SKM-1 treated with dmso at 0.1 percent for 144 hours (cell line): ENCODE data around the gene TIE1.

ENCODE experiments used
- DNase-seq: peaks from one replicate; lab custom pipeline; 2025; ENCODE audit not compliant: unreplicated experiment; lab: John Stamatoyannopoulos, UW

Gene TIE1

DNA sequence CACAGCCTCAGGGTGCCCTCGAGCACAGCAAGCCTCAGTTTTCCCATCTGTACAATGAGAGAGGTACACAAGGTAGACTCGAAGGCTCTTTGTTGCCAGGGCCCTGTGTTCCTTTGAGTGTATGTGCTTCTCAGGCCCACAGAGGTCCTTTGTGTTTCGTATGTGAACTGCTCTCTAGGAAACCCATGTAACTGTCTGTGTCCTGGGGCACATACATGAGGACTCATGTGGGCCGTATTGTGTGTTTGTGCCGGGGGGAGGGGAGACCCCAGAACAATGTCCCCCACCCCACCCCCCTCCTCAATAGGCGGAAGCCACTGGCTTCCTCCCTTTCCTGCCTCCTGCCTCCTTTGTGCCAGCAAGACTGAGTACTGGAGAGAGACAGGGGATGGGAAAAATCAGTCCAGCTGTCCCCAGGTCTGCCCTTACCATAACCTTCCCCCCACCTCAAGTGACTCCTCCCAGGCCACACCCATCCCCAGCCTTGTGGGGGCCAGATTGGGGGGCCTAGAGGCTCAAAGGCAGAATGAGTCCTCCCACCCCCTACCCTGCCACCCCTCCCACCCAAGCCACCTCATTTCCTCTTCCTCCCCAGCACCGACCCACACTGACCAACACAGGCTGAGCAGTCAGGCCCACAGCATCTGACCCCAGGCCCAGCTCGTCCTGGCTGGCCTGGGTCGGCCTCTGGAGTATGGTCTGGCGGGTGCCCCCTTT is at the start of gene TIE1:
Gene TIE1, plus strand, starts transcription at position 605 of the 717 bp plus-strand sequence. Its CDS starts 90 bp downstream, at position 695.
- no peak for DNase-seq

DNA sequence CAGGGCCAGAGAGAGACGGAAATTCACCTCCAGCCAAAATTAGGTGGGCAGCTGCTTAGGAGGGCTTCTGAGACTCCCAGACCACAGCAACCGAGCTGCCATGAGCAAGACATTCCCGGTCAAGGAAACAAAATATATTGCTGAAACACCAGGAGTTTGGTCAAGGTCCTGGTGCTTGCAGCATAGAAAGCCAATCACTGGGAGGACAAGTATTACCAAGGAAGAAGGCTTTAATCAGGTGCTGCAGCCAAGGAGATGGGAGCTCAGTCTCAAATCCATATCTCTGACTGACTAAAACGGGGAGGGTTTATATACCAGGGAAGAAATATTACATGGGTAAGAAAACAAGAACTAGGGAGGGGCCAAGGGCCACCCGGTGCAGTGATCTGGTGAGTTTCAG is 49.8 kb upstream of the TIE1 start:
- no peak for DNase-seq

DNA sequence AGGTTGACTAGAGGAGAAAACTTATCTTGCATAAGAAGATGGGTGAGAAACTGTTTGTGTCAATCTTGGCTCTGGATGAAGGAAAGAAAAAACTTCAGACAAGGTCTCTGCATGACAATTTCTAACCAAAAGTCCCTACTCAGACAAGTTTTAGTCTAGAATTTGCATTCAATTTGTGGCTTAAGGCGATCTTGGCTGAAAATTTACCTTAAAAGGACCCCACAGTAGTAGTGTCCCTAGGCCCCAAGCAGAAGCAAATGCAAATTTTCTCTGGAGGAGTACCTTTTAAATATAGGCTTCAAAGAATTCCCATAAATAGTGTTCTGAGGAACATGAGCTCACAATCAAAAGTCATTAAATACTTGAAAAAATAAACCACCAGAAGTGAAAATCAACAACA is 48.6 kb upstream of the TIE1 start:
- no peak for DNase-seq

DNA sequence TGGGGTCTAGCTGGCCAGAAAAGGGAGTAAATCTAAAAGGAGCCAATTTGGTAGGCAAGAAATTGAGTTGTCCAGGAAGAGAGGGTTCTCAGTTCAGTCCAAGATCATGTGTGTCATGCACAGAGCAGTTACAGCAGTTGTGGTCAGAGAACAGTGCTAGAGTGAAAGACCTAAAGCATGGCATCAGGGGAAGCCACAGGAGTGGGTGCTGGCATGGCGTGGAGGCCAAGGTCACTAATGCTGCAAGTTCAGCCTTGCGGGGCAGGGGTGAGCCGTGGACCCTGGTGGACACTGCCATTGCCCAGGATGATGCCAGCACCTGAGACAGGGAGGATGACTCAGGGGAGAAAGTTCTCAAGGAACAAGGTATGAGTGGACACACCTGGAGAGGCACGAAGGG is 47.6 kb upstream of the TIE1 start:
- DNase-seq, result no peak

DNA sequence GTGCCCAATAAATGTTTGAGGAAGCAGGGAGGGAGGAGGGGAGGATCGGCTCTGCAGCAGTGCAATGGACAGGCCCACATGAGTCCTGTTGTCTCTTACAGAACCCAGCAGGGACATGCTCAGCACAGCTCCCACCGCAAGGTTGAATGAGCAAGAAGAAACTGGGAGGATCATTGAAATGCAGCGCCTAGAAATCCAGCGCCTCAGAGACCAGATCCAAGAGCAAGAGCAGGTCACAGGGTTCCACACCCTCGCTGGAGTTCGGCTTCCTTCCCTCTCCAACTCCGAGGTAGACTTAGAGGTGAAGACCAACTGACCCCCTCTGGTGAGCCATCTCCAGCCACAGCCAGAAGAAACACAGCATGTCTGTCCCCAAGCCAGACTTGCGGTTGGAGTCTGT is 46.9 kb upstream of the TIE1 start:
- no peak for DNase-seq

DNA sequence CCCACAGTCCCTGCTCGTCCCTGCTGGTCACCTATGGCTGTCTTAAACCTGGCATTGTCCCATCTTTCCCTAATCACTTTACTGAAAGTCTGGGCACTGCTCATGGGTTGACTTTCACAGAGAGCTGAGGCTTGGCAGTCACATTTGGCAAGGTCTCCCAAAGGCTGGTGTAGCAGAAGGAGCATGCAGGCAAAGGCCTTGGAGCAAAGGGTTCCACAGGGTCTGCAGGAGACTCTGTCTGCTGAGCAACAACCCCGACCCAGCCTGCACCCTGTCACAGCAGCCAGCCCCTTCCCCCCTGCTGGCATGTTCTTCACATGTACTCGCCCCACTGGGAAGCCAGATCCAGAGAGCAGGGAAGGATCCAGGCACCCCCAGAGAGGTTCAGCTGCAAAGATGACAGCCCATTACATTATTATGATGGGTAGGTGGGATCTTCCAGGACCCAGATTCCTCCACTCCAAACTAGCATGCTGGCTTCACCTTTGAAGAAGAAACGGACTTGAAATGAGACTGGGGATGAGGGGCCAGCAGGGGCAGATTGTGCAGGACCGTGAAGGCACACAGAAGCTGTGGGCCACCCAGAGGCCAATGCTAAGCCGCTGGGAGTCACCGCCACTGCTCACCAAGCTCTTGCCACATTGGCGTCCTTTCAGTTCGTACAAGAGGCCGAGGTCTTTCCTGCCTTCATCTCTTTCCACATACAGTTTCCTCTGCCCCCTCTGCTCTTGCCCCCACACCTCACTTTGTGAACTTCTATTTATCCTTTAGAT is 45.2 kb upstream of the TIE1 start:
- DNase-seq, result no peak

DNA sequence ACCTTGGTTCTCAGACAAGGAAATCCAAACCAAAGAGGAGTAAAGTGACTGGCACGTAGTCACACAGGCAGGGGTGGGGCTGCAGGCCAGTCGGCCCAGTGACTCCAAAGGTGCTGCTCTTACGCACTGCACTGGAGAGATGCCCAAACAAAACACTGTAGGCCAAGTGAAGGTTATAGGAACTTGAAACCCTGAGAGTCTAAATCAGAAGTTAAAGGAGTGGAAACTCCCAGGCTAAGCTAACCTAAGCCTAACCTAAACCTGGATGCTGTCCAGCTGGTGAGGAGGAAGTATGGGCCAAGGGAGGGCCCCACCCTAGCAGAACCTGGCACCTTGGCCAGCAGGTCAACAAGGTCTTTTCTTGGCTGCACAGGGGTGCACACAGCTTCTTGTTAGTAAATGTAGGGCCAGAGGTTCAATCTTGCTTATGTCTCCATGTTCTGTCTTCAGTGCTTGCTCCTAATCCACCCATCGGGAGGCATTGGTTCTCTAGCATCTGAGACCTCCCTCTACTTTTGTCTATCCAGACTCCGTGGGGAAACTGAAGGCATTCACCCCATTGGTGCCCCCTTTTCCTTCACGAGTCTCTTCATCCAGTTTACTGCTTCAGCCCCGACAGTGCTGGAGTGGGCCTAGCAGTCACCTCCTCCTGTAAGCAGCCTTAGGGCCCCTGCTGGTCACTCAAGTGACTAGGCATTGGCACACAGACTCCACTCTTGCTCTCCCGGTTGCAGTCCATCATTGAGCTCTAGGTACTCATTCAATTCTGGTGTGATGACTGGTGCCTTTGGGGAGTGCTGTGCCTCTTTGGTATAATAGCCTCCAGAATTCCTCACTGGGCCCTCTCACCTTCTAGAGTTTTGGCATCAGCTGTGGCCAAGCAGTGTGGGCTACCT is 43.9 kb upstream of the TIE1 start:
- no peak for DNase-seq

DNA sequence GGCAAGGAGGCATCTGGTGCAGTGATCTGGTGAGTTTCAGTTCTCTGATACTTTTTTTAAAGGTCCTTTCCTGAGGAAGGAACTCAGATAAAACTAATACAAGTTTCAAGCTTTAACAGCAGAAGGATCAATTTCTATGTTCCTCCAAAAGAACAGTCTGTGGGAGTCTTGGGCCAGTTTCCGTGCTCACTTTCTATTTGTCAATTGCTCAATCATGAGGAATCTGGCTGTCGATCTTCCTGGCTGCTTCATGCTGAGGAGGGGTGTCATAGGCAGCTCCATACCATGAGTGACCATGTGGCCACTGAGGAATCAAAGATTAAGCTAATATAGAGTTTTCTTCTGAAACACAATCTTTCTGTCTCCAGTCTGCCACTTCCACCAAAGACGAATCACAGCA is 42.4 kb upstream of the TIE1 start:
- DNase-seq, result no peak

DNA sequence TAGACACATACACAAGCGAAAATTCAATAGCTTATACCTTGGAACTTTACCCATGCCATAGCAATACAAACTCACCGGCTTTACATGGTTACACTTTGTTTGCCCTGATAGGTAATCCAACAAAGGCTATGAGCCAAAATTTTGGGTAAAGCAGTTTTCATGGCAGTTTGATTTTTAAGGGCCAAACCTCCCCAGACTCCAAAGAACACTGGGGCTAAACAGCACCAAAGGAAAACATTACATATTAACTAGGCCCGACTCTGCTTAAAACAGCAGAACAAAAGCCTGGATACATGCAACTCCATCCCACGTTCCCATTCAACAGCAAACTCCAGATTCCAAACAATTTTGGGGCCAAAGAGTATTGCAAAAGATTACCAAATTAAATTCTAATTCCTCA is 35.4 kb upstream of the TIE1 start:
- no peak for DNase-seq

DNA sequence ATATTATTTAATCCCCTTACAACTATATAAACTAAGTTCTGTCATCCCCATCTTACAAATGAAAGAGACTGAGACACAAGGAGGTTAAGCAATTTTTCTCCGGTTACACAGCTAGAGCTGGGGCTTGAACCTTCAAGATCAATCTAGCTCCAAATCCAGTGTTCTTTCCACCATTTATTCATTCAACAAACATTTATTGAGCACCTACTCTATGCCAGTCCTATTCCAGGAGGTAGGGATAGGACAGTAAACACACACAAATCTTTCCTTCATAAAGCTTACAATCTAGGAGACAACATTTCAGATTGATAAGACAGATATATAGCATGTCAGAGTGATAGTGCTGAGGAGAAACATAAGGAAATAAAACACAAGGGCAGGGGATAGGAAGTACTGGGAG is 33.9 kb upstream of the TIE1 start:
- DNase-seq, result no peak

DNA sequence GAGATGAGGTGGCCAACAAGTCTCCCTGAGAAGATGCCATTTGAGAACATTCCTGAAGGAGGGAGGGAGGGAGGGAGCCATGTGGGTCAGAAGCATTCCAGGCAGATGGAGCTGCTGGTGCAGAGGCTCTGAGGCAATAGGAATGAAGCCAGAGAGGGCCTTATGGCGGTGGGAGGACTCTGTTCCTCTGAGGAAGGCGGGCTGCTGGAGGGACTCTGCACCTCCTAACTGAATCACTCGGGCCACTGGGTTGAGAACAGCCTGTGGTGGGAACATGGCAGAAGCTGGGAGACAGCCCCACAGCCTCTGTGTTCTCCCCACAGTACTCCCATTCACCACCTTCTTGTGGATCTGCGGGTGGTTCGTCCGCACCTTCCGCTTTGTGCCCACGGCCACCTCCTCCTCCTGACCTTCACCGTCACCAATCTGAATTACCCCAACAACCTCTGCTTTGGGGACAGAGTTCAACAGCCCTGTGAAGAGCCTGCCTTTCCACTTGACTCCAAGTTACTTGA is 33.4 kb upstream of the TIE1 start:
- DNase-seq, result no peak

DNA sequence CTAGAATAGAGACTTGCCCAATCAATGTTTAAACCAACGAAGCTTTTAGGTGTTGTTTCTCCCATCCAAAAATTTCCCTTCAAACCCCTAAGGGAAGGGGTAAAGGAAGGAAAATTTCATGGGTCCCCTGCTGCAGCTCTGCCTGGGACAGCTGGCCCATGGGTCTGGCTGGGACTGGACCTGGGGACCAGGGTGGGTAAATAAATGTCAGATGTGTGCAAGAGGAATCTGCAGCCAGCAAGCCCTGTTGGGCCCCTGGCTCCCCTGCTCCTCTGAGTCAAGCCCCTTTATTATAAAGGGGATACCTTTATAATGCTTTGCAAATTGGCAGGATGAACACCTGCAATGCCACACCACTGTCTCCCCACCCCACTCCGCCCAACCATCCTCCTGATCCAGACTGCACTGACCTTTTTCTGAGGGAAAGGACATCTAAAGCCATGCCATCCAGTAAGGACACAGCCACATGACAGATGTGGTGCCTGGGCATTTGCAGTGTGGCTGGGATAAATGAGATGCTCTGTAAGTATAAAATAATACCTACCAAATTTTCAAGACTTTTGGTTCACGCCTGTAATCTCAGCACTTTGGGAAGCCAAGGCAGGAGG is 32.9 kb upstream of the TIE1 start:
- DNase-seq, result no peak

DNA sequence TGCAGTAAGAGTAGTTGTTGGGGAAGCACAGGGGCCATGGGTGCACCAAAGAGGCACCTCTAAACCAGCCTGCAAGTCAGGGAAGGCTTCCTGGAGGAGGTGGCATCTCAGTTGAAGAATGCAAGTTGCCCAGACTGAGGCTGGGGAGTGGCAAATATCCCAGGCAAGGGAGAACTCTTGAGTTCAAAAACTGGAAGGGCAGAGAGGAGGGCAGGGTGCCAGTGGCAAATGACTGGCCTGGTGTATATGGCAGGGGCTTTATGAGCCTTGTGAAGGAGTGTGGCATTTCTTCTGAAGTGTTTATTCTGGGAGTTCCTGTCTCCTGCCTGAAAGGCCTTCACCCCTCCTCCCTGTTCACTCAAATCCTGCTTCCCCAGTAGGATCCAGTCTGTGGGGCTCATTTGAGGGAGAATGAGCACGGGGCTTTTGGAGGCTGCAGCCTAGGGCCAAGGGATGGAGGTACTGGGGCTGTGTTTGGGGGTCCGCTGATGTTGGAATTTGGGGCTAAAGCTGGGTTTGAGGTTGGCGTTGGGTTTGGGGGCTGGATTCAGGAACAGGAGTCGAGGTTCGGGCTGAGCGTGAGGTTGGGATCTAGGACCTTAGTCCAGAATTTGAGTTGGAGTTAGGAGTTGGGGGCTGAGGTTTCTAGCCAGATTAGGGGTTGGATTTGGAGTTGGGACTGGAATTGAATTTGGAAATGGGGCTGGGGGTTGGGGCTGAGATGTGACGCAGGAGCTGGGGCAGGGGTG is 31.0 kb upstream of the TIE1 start, which contains the start of gene TMEM125:
Gene TMEM125, plus strand, starts transcription at position 357 of the 749 bp plus-strand sequence. CDS start 2,740 bp downstream, outside the sequence.
- DNase-seq, result no peak

DNA sequence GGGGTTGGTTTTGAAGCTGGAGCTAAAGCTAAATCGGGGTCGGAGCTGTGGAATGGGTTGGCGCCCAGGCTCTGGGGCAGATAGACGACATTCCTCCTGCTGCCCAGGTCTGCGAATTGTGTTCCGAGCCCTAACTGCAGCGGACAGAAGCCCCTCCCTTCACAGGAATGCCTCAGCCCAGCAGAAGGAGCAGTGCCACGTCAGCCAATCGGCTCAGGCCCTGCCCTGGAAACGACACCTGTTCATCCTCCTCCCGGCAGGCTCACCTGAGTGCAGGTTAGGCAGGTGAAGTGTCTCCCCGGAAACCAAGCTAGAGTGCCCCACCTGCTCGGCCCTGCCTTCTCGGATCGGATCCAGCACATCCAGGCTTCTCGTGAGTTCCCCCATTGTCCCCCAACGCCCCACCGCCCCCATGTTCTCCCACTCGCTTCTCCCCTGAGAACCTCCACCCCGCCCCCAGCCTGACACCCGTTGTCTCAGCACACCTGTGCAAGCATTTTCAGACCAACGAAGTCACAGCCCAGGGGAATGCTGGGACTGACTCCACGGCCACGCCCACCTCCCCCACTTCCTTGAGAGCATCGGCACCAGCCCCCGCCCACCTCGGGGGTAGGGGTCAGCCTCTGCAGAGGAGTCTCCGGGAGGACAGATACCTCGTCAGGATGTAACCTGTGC is 30.2 kb upstream of the TIE1 start:
- no peak for DNase-seq

DNA sequence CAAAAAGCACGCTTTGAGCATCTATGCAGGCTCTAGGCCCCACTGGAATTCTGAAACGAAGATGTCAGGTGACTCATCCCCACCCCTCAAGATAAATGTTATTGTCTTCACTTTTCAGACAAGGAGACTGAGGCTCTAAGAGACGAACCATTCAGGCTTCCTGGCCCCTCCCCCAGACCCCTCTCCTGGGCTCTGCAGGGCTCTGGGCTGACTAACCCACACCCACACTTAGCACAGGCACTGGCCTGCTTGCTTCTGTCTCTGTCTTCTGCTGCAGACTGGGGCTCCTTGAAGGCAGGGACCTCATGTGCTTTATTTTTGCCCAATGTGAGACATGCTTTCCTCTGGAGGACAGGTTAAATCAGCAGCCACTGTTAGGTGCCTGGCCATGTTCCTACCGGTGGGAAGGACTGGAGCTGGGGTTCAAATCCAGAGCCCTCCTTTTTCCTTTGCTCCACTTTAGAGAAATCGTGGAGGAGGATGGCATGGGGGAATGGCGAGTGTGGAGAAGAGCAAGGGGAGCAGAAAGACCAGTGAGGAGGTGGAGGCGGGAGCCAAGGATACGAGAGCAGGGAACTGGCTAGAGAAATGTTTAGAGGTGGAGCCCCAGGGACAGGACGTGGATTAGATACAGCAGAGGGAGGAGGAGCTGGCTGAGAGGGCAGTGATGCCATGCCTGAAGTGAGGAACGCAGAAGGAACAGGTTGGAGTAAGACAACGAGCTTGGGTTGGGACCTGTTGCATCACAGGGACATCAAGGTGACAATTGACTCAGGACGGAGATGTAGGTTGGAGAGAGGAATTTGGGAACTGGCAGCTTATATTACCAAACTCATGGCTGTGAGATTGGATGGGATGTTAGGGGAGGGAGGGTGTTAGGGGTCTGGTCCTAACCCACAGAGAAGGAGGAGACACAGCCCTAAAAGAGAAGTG is 29.3 kb upstream of the TIE1 start:
- DNase-seq, result no peak

DNA sequence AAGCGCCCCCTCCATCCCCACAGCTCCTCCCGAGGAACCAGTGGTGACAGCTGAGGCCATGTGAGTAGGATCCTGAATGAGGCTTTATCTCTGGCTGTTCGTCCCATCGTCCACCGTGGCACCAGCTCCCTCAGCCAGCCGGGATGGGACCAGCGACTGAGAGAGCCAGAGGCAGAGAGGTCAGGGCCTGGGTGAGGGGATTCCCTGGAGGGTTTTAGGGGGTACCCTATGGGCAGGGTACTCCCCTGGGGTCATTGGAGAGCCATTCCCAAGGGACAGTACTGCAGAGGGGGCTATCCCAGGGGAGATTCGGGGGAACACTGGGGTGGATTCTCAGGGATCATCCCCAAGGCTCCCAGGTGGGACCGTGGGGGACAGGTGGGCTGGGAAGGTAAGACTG is 28.6 kb upstream of the TIE1 start:
- DNase-seq, result no peak

DNA sequence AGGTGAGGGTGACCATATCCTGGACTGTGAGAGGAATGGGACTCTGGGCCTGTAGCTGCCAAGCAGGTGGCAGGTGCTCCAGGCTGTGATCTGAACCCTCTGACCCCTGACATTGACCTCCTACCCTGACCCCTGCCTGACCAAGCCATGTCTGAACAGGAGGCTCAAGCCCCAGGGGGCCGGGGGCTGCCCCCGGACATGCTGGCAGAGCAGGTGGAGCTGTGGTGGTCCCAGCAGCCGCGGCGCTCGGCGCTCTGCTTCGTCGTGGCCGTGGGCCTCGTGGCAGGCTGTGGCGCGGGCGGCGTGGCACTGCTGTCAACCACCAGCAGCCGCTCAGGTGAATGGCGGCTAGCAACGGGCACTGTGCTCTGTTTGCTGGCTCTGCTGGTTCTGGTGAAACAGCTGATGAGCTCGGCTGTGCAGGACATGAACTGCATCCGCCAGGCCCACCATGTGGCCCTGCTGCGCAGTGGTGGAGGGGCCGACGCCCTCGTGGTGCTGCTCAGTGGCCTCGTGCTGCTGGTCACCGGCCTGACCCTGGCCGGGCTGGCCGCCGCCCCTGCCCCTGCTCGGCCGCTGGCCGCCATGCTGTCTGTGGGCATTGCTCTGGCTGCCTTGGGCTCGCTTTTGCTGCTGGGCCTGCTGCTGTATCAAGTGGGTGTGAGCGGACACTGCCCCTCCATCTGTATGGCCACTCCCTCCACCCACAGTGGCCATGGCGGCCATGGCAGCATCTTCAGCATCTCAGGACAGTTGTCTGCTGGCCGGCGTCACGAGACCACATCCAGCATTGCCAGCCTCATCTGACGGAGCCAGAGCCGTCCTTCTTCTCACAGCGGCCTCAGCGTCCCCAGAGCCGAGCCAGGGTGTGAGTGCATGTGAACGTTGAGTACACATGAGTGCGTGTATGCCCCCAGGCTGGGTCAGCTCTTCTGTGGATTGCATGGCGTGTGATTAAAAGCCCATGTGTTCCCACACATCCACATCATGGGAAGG is 27.9 kb upstream of the TIE1 start:
- DNase-seq, result no peak
